SK-N-SH treated with all-trans-retinoic acid at 6 μM for 48 hours (cell line): Measurements from ENCODE around the gene BMPR2.

Source experiments
- CREB5 ChIP-seq: fragments of 250-450 bp; sonication (Bioruptor Pico); IDR thresholded peaks from 2 replicates; pipeline ENCODE4 v1.5.1; 2020; ENCODE audit warnings: low read depth, mild to moderate bottlenecking, moderate library complexity
- CSRNP3 ChIP-seq: fragments of 250-450 bp; sonication (Bioruptor Pico); IDR thresholded peaks from 2 replicates; pipeline ENCODE4 v1.5.1; 2021; ENCODE audit warnings: mild to moderate bottlenecking, moderate library complexity
- OSR1 ChIP-seq: fragments of 250-450 bp; sonication (Bioruptor Pico); IDR thresholded peaks from 2 replicates; pipeline ENCODE4 v1.8.0; 2022; ENCODE audit warnings: moderate library complexity, mild to moderate bottlenecking, inconsistent platforms
- PPARA ChIP-seq: fragments of 250-450 bp; sonication (Bioruptor Pico); IDR thresholded peaks from 2 replicates; pipeline ENCODE4 v1.5.0; 2020; ENCODE audit warnings: mild to moderate bottlenecking, borderline replicate concordance
- TCF4 ChIP-seq: fragments of 250-450 bp; sonication (Bioruptor Pico); IDR thresholded peaks from 2 replicates; pipeline ENCODE4 v1.8.0; 2021; ENCODE audit warnings: mild to moderate bottlenecking, moderate library complexity, borderline replicate concordance
- TOX ChIP-seq: fragments of 250-450 bp; sonication (Bioruptor Pico); IDR thresholded peaks from 2 replicates; pipeline ENCODE4 v1.8.0; 2021; ENCODE audit warnings: mild to moderate bottlenecking, moderate library complexity, borderline replicate concordance
- TSHZ2 ChIP-seq: fragments of 250-450 bp; sonication (Bioruptor Pico); IDR thresholded peaks from 2 replicates; pipeline ENCODE4 v1.5.0; 2020; ENCODE audit warnings: mild to moderate bottlenecking, moderate library complexity
- ZC3H10 ChIP-seq: fragments of 250-450 bp; sonication (Bioruptor Pico); IDR thresholded peaks from 2 replicates; pipeline ENCODE4 v1.5.1; 2021; ENCODE audit warnings: mild to moderate bottlenecking, moderate library complexity
- ZNF70 ChIP-seq: fragments of 450-650 bp; formaldehyde crosslinking; IDR thresholded peaks from 2 replicates; pipeline ENCODE4 v1.5.0; 2020; ENCODE audit warnings: mild to moderate bottlenecking, moderate library complexity
- ZNF8 ChIP-seq: fragments of 450-650 bp; formaldehyde crosslinking; IDR thresholded peaks from 2 replicates; pipeline ENCODE4 v1.5.0; 2020; ENCODE audit warnings: mild to moderate bottlenecking, moderate library complexity

GRCh38 chr2:202564226-202564625 is 188.1 kb downstream of the BMPR2 start:
- TF ChIP-seq ZC3H10 (CRISPR knock-in tag) (no peak), OSR1 (CRISPR knock-in tag) (no peak), TCF4 (CRISPR knock-in tag) (no peak), ZNF70 (CRISPR knock-in tag) (no peak), TOX (no peak), CSRNP3 (CRISPR knock-in tag) (no peak), PPARA (CRISPR knock-in tag) (no peak), TSHZ2 (CRISPR knock-in tag) (no peak), CREB5 (no peak), ZNF8 (CRISPR knock-in tag) (no peak)
